ENCODE measurements around the gene MTR.

GRCh38 chr1:236830116-236830515 is 35.0 kb downstream of the MTR start:
- TF ChIP-seq CTCF (IDR thresholded peaks at IDR 0.05) (no peak), POLR2A (IDR thresholded peaks at IDR 0.05) (no peak)

All from heart left ventricle (tissue), 13 donors.